GM19463 (cell line): ENCODE measurements around the gene CIC.
"Not testable (repeated sequence)": the region's sequence is repeated elsewhere in the genome, so short reads cannot be mapped to it uniquely, and the experiment has no call there.

ENCODE experiments used
- ATAC-seq: cut with Tn5 transposase; IDR thresholded peaks from one replicate; pipeline ENCODE4 v1.9.1; 2021; ENCODE audit warnings: mild to moderate bottlenecking, moderate library complexity; ENCODE audit not compliant: unreplicated experiment

CIC gene

DNA sequence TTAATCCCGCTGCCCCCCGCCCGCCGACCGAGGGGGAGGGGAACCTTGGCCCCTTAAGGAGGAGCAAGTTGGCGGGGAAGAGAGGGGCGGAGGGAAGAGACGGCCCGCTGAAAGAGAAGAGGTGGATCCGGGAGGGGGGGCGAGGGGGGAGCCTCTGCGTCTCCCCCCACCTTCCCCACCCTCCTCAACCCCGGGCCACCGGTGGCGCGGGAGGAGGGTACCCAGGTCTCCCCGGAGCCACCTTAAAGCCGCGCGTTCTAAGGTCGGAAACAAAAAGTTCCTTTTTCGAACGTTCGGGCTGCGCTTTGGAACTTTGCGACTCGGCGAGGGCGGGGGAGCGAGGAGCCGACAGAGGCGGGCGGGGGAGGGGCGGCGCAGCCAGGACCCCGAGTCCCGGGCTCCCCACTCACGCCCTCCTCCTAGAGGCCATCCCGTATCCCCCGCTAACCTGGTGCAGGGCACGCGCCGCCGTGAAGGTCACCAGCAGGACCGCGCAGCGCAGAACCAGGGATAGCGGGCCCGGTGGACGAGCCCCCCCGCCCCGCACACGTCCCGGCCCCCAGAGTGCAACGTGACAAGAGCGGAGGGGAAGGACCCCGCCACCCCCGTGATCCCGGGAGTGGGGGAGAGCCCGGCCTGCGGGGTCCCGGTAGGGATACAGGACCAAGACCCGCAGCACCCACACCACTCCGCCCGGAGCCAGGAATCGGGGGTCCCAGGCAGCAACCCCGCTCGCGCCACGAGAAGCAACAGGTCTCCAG is 14.8 kb upstream of the CIC start:
- ATAC-seq, result no peak

DNA sequence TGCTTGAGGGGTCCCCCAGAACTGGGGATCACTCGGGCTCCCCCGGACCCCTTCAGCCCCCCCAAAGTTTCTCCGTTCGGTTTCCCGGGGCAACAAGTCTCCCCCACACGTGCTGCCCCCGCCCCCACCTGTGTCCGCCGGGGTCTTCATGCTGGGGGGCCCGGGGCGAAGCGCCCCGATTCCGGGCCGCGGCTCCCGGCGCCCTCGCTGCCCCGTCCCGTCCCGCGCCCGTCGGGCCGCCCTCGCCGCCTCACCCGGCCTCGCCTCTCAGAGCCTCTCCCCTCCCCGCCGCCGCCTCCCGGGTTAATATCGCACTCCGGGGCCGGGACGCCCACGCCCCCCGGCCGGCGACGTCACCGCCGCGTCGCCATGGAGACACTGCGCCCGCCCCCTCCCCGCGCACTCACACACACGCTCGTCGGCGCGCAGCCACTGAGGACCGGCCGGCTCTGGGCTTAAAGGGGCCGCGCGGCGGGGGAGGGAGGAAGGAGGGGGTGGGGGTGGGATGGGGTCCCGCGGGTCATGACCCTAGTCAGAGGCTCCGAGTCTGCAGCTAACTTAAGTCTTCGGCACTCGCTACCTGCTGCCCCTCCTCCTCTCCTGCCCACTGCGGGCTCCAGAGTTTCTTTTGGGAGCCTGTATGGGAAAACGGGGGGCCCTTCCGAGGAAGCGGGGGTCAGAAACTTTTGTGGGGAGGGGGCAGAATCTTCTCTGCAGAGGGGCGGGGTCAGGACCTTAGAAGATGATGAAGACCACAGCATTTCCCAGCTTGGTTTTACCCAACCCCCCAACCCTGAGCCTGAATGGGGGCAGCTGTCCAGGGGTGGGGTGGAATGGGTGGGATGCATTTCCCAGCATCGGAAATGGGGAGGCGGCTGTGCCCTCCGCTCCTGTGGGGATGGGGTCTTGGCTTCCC is 13.9 kb upstream of the CIC start, which contains the start of gene ERF:
Gene ERF, minus strand, starts transcription at position 279 of the 916 bp plus-strand sequence. Its CDS starts 129 bp downstream, at position 150.
- ATAC-seq, result peak; percentile 71

DNA sequence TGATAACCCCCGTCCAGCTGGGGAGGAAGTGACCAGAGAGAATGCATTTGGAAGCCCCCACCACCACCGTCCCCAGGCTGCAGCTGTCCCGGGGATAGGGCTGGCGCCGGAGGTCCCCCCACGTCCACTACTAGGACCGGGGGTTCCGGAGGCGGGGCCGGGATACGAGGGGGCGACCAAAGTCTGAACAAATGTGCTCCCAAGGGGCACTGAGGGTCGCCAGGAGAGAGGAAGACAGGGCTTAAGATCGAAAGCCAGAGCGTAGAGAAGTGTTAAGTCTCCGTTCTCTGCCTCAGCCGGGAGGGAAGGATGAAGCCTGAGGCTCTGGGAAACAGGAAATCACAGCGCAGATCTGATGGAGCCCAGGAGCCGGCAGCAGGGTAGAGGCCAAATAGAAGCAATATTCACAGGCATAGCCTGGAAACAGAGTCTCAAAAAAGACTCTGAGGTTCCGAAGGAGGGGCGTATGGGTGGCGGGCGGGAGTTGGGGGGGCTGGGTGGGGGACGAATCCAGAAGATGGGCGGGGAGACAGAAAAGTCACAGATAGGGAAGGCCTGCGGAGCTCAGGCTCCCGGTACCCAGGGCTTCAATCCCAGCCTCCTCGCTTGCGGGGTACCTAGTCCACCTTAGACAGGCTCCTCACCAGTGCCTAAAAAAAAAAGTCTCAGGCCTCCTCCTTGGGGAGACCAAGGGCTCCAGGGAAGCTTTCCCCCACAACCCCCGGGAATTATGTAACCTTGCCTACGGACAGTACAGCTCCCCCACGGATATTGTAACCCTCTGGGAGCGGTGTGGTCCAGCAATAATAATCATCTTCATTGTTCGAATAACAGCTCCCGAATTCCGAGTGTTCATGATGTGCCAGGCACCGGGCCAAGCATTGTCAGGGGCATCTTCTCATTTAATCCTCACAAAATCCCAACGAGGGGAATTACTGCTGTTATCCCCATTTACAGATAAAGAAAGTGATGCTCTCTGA is 13.0 kb upstream of the CIC start:
- ATAC-seq, result no peak

DNA sequence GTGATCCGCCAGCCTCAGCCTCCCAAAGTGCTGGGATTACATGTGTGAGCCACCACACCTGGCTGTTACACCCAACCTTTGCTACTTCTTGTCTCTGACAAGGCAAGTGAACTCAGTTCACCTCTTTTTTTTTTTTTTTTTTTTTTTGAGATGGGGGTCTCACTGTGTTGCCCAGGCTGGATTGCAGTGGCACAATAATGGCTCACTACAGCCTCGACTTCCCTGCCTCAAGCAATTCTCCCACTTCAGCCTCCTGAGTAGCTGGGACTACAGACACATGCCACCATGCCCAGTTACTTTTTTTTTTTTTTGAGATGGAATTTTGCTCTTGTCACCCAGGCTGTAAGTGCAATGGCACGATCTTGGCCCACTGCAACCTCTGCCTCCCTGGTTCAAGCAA is 11.2 kb upstream of the CIC start:
- ATAC-seq, result not testable (repeated sequence)

DNA sequence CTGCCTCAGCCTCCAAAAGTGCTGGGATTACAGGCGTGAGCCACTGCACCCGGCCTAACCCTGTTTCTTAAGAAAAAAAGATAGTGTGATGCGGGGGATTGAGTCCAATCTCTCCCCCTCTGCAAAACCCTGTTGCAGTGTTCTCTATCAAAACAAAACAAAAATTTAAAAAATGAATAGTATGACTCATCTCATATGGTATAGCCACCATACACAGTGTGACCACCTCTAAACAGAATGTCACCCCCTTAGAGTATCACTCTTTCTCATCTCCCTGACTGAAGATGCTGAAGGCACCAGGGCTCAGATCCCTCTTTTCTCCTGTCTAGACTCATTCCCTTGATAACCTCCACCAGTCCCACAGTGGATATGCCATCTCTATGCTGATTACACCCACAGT is 7.3 kb upstream of the CIC start:
- ATAC-seq, result no peak

DNA sequence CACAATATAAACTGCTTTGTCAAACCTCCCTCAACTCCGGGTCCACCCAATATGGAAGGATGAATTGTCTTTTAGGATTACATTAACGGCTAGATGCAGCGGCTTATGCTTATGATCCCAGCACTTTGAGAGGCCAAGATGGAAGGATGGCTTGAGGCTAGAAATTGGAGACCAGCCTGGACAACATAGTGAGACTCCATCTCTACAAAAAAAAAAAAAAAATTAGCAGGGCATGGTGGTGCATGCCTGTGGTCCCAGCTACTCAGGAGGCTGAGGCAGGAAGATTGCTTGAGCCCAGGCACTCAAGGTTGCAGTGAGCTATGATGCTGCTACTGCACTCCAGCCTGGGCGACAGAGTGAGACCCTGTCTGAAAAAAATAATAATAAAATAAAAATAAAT is 2.9 kb upstream of the CIC start:
- not testable (repeated sequence) for ATAC-seq

DNA sequence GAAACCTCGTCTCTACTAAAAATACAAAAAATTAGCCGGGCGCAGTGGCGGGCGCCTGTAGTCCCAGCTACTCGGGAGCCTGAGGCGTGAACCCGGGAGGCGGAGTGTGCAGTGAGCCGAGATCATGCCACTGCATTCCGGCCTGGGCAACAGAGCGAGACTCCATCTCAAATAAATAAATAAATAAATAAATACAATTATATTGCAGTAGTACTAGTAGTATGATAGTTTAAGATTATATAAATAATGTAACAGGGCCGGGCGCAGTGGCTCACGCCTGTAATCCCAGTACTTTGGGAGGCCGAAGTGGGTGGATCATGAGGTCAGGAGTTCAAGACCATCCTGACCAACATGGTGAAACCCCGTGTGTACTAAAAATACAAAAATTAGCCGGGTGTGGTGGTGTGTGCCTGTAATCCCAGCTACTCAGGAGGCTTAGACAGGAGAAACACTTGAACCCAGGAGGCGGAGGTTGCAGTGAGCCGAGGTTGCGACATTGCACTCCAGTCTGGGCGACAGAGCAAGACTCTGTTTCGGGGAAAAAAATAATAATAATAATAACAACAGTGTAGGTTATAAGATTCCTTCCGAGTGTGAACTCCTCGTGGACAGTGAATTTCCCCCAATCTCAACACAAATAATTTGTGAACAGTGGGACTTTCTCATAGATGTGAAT is 2.0 kb upstream of the CIC start:
- ATAC-seq, result not testable (repeated sequence)

DNA sequence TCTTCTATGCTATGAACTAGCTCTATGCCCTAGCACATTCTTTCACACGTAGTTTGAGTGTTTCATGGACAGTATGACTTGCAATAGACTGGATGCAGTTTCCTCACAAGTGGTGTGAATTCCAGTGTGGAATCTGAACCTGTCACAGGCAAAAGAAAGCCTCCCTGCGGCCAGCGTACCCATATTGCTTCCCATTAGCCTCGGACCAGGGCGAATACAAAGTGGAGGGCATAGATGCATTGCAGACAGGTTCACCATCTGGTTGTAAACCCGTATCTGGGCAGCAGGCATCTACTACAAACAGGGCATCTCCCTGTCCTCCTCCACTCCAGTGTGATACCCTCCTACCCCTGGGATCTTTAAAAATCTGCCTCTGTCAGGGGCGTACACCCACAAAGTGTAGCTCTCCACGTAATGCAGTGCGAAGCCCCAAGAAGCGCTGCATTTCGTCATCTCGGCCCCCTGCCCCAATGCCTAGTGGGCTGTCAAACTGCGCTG is 1.4 kb upstream of the CIC start:
- ATAC-seq, result no peak

DNA sequence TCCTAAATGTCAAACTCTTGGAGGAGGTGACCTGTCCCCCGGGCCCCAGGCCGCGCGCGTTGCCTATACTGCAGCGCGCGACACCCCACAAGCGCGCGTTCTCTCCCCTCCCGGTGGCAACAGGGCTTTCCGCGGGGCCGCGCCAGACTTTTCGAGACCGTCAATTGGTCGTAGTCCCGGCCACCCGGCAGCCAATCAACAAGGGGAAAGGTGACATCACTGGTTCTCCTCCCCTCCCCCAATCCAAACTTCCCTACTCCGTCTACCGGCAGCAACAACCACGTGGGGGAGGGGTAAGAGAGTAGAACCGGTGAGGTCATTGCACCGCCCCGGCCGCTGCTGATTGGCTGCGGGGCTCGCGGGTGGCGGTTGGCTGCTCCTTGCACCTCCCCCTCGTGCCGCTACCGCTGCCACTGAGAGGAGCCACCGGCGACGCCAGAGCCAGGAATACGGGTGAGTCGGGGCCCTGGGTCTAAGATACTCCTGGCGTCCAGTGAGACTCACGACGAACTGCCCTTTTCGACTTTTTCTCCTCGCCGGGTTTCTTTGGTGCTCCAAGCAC is 829 bp upstream of the CIC start:
- ATAC-seq, result peak; percentile 41

DNA sequence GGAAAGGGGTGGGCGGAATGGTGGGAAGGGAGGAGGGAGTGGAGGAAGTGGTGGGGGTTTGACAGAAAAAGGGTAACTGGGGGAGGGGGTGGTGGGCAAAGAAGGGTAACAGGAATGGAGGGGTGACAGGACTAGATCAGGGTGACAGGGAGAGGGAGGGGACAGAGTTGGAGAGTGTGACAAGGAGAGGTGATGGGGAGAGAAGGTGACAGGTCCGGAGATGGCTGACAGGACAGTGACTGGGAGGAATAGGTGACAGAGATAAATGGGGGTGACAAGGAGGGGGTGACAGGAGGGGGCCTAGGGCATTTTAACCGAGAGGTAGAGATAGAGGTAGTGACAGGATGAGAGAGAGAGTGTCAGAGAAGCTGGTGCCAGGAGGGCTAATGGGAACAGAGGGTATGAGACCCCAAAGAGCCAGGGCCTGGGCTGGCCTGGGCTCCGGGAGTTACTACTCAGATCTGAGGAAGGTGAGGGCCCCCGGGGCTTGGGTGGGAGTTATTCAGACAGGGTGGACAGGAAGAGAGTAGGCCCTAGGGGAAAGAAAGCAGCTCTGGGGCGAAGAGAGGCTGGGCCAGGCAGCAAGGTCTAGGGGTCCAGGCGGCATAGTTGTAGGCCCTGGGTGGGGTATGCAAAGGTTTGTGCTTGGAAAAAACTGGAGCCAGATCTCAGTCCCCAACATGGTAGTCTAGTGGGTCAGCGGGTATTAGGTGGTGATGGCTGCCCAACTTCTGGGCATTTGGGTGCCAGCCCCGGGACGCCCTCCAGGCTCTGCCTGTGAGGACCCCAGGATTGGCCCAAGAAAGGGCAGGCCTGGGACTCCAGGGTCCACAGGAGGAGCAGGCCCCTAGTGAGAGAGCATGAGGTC is 660 bp downstream of the CIC start:
- ATAC-seq, result no peak

DNA sequence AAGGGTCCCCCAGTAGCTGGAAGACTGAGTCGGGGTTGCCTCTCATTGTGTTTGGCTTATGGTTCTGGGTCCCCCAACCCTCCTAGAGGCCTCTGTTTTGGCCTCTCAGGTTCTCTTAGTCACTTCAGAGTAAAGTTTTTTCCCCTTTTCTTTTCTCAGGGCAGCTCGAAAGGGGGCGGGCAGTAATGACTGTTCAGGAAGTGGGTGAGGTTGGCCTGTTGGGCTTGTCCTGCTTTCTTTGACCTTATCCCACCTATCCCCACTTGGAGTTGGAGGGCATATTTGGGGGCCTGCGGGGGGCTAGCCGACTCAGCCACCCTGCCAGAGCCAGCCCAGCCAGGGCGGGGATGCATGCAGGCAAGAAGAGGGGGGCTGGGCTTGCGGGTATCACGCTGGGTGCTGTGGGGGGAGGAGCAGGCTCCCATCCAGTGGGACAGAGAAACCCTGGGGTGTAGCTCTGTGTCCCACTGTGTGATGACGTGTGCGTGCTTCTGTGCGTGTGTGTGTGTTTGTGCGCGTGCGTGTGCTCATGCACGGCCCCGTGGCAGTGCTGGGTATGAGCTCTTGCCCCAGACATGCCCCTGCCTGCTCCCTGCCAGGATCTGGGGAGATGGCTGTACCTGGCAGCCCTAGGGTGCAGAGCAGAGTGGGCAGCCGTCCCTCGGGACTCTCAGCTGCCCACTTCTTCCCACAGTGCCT is 1.4 kb downstream of the CIC start:
- ATAC-seq, result no peak

DNA sequence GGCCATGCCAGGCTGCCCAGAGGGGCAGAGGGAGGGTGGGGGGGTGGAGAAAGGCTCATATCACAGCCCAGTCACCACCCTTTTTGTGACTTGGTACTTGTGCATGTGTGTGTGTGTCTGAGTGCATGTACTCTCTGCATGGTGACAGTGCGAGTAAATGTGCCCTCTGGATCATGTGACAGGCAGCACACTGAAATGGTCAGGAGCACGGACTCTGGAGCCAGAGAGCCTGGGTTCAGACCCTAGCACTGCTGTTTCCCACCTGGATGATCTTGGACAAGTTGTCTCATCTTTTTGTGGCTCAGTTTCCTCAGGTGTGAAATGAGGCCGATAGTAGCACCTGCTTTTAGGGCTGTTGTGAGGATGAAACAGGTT is 2.0 kb downstream of the CIC start:
- ATAC-seq, result no peak

DNA sequence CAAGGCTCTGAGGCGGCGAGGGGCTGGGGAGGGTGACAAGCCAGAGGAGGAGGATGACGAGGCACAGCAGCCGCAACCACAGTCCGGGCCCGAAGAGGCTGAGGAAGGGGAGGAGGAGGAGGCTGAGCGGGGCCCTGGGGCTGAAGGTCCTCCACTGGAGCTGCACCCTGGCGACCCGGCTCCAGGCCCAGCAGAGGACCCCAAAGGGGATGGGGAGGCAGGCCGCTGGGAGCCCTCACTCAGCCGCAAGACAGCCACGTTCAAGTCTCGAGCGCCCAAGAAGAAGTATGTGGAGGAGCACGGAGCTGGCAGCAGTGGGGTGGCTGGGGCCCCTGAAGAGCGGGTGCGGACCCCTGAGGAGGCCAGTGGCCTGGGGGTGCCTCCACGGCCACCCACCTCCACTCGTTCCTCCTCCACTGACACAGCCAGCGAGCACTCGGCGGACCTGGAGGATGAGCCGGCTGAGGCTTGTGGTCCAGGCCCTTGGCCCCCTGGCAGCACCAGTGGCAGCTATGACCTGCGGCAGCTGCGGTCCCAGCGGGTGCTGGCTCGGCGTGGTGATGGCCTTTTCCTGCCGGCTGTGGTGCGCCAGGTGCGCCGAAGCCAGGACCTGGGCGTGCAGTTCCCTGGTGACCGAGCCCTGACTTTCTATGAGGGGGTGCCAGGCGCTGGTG is 2.9 kb downstream of the CIC start:
- ATAC-seq, result no peak

DNA sequence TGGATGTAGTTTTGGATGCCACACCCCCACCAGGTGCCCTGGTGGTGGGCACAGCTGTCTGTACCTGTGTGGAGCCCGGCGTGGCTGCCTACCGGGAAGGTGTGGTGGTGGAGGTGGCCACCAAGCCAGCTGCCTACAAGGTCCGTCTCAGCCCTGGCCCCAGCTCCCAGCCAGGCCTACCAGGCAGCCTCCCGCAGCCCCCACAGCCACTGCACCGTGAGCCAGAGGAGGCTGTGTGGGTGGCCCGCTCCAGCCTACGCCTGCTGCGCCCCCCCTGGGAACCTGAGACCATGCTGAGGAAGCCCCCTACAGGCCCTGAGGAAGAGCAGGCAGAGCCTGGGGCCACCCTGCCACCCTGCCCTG is 3.5 kb downstream of the CIC start:
- no peak for ATAC-seq

DNA sequence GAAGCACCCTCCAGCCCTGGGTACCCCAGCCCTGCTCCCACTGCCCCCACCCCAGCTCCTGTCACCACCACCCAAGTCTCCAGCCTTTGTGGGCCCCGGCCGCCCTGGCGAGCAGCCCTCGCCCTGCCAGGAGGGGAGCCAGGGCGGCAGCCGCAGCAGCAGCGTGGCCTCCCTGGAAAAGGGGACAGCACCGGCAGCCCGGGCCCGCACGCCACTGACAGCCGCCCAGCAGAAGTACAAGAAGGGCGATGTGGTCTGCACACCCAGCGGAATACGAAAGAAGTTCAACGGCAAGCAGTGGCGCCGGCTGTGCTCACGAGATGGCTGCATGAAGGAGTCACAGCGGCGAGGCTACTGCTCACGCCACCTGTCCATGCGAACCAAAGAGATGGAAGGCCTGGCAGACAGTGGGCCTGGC is 3.9 kb downstream of the CIC start:
- ATAC-seq, result no peak

DNA sequence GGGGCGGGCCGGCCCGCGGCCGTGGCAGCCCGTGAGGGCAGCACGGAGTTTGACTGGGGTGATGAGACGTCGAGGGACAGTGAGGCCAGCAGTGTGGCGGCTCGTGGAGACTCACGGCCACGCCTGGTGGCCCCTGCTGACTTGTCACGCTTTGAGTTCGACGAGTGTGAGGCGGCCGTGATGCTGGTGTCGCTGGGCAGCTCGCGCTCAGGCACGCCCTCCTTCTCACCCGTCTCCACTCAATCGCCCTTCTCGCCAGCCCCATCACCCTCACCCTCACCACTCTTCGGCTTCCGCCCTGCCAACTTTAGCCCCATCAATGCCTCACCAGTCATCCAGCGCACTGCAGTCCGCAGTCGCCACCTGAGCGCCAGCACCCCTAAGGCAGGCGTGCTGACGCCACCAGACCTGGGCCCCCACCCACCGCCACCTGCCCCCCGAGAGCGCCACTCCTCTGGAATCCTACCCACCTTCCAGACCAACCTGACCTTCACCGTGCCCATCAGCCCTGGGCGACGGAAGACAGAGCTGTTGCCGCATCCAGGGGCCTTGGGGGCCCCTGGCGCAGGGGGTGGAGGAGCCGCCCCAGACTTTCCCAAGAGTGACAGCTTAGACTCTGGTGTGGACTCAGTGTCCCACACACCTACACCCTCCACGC is 4.5 kb downstream of the CIC start:
- no peak for ATAC-seq

DNA sequence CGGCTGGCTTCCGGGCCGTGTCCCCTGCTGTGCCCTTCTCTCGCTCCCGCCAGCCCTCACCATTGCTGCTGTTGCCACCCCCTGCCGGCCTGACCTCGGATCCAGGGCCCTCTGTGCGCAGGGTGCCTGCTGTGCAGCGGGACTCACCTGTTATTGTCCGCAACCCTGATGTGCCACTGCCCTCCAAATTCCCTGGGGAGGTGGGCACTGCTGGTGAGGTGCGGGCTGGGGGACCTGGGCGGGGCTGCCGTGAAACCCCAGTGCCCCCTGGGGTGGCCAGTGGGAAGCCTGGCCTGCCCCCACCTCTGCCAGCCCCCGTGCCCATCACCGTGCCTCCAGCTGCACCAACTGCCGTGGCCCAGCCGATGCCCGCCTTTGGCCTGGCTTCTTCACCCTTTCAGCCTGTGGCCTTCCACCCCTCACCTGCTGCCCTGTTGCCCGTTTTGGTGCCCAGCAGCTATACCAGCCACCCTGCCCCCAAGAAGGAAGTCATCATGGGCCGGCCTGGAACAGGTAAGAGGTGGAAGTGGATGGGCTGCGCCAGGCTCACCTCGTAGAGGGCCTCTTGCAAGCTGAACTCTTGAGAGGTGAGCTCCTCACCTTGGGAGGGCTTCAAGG is 5.1 kb downstream of the CIC start:
- no peak for ATAC-seq
